Endothelial cell of umbilical vein (primary cell): ENCODE data around the gene OR10V1. TPM values are rescaled to one million over a fixed set of nuclear protein-coding genes. Genes with fewer than 3 reads are reported as not detected.

ENCODE experiments used
- BruUV-seq: library from RNA; stranded (reverse); fragments of 400-500 nt; replicated peaks from 2 replicates; lab custom pipeline; 2021; lab: Mats Ljungman, UMichigan
- CTCF ChIA-PET: fragments of 300-600, 350-600 bp; sonication (Branson Sonifier 250); formaldehyde crosslinking; loops from one replicate; lab custom pipeline; 2021; ENCODE audit warnings: antibody characterized with exemption, inconsistent platforms; lab: Charles Lee
- POLR2A ChIA-PET: fragments of 300-600, 350-600 bp; sonication (Branson Sonifier 250); formaldehyde crosslinking; loops from one replicate; lab custom pipeline; 2021; ENCODE audit warnings: antibody characterized with exemption, inconsistent platforms; lab: Charles Lee
- DNase-seq: peaks from one replicate; pipeline ENCODE4 v3.0.0-alpha.2; 2011; ENCODE audit warnings: low read depth, low spot score
- FAIRE-seq: peaks from 2 replicates; lab custom pipeline; 2011; peaks lifted over from hg19 to GRCh38; lab: Jason Lieb, UNC
- H2AFZ ChIP-seq: 2 replicates; pipeline ENCODE4 v1.6.0; 2012; ENCODE audit warnings: low read depth, low read length, control low read depth, inconsistent platforms
- H3K27ac ChIP-seq: 2 replicates; pipeline ENCODE4 v1.5.1; 2011; ENCODE audit warnings: low read depth, mild to moderate bottlenecking, control low read depth, low read length, moderate library complexity; ENCODE audit not compliant: insufficient read depth
- H3K27me3 ChIP-seq, 2 experiments: 2 replicates each; pipeline versions ENCODE4 v1.6.0 to v1.6.1; 2011; ENCODE audit warnings: low read length in 2 of 2, mixed read lengths in 1 of 2; ENCODE audit not compliant: control insufficient read depth in 2 of 2, insufficient read depth in 2 of 2
- H3K36me3 ChIP-seq, 2 experiments: 2 replicates in 1 of 2; 3 replicates in 1 of 2; pipeline ENCODE4 v1.5.1; 2011; ENCODE audit warnings: low read length in 2 of 2, mild to moderate bottlenecking in 1 of 2, moderate library complexity in 1 of 2; ENCODE audit not compliant: control insufficient read depth in 2 of 2, insufficient read depth in 2 of 2; ENCODE audit errors: extremely low read depth in 1 of 2
- H3K4me1 ChIP-seq: 3 replicates; pipeline ENCODE4 v1.5.1; 2011; ENCODE audit warnings: mild to moderate bottlenecking, low read length; ENCODE audit not compliant: control insufficient read depth, insufficient read depth; ENCODE audit errors: extremely low read depth
- H3K4me2 ChIP-seq: 2 replicates; pipeline ENCODE4 v1.6.1; 2011; ENCODE audit warnings: low read length, control low read depth, mixed read lengths; ENCODE audit not compliant: insufficient read depth
- H3K4me3 ChIP-seq, 3 experiments: fragments of 200-600 bp in 1 of 3; sonication (generic), shearing (Covaris generic) in 1 of 3; replicated peaks in 1 of 3; 2 replicates each; pipeline ENCODE4 v1.5.1; 2011 to 2016; ENCODE audit warnings: control low read depth in 3 of 3, low read length in 3 of 3, mild to moderate bottlenecking in 2 of 3, inconsistent platforms in 1 of 3, low read depth in 1 of 3, moderate library complexity in 1 of 3; ENCODE audit not compliant: insufficient read depth in 1 of 3
- H3K79me2 ChIP-seq: 2 replicates; pipeline ENCODE4 v1.6.0; 2012; ENCODE audit warnings: low read length, inconsistent platforms; ENCODE audit not compliant: control insufficient read depth, insufficient read depth
- H3K9ac ChIP-seq: replicated peaks from 2 replicates; pipeline ENCODE3; 2011; ENCODE audit warnings: low read length, control low read depth; ENCODE audit not compliant: insufficient read depth; ENCODE audit errors: extremely low read depth
- H3K9me1 ChIP-seq: replicated peaks from 3 replicates; pipeline ENCODE4 v1.6.0; 2011; ENCODE audit warnings: mild to moderate bottlenecking, low read length; ENCODE audit not compliant: control insufficient read depth, insufficient read depth; ENCODE audit errors: extremely low read depth
- H3K9me3 ChIP-seq: replicated peaks from 2 replicates; pipeline ENCODE4 v1.5.1; 2012; ENCODE audit warnings: low read length, inconsistent platforms; ENCODE audit not compliant: control insufficient read depth, insufficient read depth
- H4K20me1 ChIP-seq: replicated peaks from 2 replicates; pipeline ENCODE3; 2011; ENCODE audit warnings: mild to moderate bottlenecking, low read length; ENCODE audit not compliant: control insufficient read depth, insufficient read depth; ENCODE audit errors: extremely low read depth
- CTCF ChIP-seq, 2 donors: IDR thresholded peaks; 1 replicate in 1 of 2; 2 replicates in 1 of 2; pipeline ENCODE4 v1.5.1; 2011; ENCODE audit warnings: low read length in 2 of 2, mild to moderate bottlenecking in 2 of 2, moderate library complexity in 2 of 2, control low read depth in 1 of 2, inconsistent platforms in 1 of 2, low read depth in 1 of 2; ENCODE audit not compliant: insufficient read depth in 1 of 2; ENCODE audit errors: extremely low read depth in 1 of 2
- EZH2 ChIP-seq: IDR thresholded peaks from 2 replicates; pipeline ENCODE4 v1.6.1; 2012; ENCODE audit warnings: borderline replicate concordance, low read depth, mild to moderate bottlenecking, moderate library complexity, low read length, inconsistent platforms; ENCODE audit not compliant: severe bottlenecking
- FOS ChIP-seq: IDR thresholded peaks from 2 replicates; pipeline ENCODE4 v1.6.1; 2011; ENCODE audit warnings: mild to moderate bottlenecking, low read length, moderate library complexity, borderline replicate concordance; ENCODE audit not compliant: insufficient read depth
- GATA2 ChIP-seq: IDR thresholded peaks from 2 replicates; pipeline ENCODE4 v1.7.0; 2011; ENCODE audit warnings: low read depth, mild to moderate bottlenecking, moderate library complexity, mixed read lengths, low read length; ENCODE audit not compliant: insufficient read length, insufficient read depth
- JUN ChIP-seq: IDR thresholded peaks from 2 replicates; pipeline ENCODE4 v1.6.1; 2011; ENCODE audit warnings: borderline replicate concordance, low read depth; ENCODE audit not compliant: insufficient read length, insufficient read depth
- MAX ChIP-seq: IDR thresholded peaks from 2 replicates; pipeline ENCODE4 v1.6.1; 2011; ENCODE audit not compliant: insufficient read depth, insufficient read length
- MYC ChIP-seq: IDR thresholded peaks from one replicate; pipeline ENCODE4 v1.6.1; 2011; ENCODE audit warnings: mild to moderate bottlenecking, low read depth, low read length
- POLR2A ChIP-seq: IDR thresholded peaks from 2 replicates; pipeline ENCODE4 v1.6.1; 2012; ENCODE audit warnings: low read depth, mild to moderate bottlenecking, control low read depth, low read length
- POLR2AphosphoS5 ChIP-seq: IDR thresholded peaks from 2 replicates; pipeline ENCODE4 v1.6.1; 2012; ENCODE audit warnings: low read depth, mild to moderate bottlenecking, control low read depth, low read length, moderate library complexity; ENCODE audit not compliant: insufficient read depth
- dilution Hi-C: fragments of 300-500 bp; cut with MboI; formaldehyde crosslinking; loops from one replicate; pipeline ENCODE4 v1.15.0; 2019; ENCODE audit warnings: low sequenced_read_pairs; ENCODE audit not compliant: extremely low pct_ligation_motif_present
- intact Hi-C: fragments of 100-400 bp; cut with micrococcal nuclease; formaldehyde crosslinking; loops from one replicate; pipeline ENCODE4 v1.10.0; 2022
- polyA plus RNA-seq, 4 experiments: library from polyadenylated mRNA; depleted of rRNA in 3 of 4; stranded (reverse) in 3 of 4; unstranded in 1 of 4; fragments of >200 nt; gene quantifications; 2 replicates each; pipeline versions ENCODE4 v1.2.1 to v1.2.3, GENCODE V29; 2011 to 2012; ENCODE audit warnings: missing spikeins in 1 of 4
- total RNA-seq: library from RNA; stranded (reverse); gene quantifications from 2 replicates; pipeline ENCODE4 v1.2.3, GENCODE V29; 2021

OR10V1 gene
- total and polyA plus RNA-seq, 2 donors (not counting 3 experiments of a cell fraction or from before 2014, with no cell fraction given), result not detected

GRCh38 chr11:59674291-59674690 is 39.4 kb downstream of the OR10V1 start:
- Histone ChIP-seq H3K9me3 (no peaks in the 10 kb centered on the region), H2AFZ (no peak overlapping the region), H3K27ac (no peak overlapping the region), H3K9ac (no peak overlapping the region), H3K9me1 (no peaks in the 10 kb centered on the region), H3K27me3 (no peaks in the 10 kb centered on the region), H3K79me2 (no peaks in the 10 kb centered on the region), H4K20me1 (no peaks in the 10 kb centered on the region), H3K36me3 (no peaks in the 10 kb centered on the region), H3K4me1 (peaks cover 7% of the 10 kb centered on the region), H3K4me3 (no peak overlapping the region), H3K4me2 (no peak overlapping the region)
- intact Hi-C loops (no loop called here), dilution Hi-C loops (no loop called here)
- DNase-seq (no peak), FAIRE-seq (no peak)
- TF ChIP-seq POLR2AphosphoS5 (no peak), POLR2A (no peak), JUN (no peak), MAX (no peak), MYC (no peak), FOS (no peak), EZH2 (no peak), CTCF (IDR thresholded peaks at IDR 0.05; ENCODE audit: extremely low read depth in 1 of 2, insufficient read depth in 1 of 2, low read depth in 1 of 2, low read length in 2 of 2) (no peak), GATA2 (no peak)
- CTCF ChIA-PET, result no interaction called here
- no TSS peak for BruUV-seq
- POLR2A ChIA-PET, result no interaction called here
